DMS79 treated with DMSO at 0.1 percent for 48 hours (cell line): ENCODE measurements around the gene TMEM87A.
A peak's percentile ranks its signal among the peaks of the same experiment; 100 is the strongest.
"Not testable (repeated sequence)": the region's sequence is repeated elsewhere in the genome, so short reads cannot be mapped to it uniquely, and the experiment has no call there.

Experiments
- DNase-seq: peaks from one replicate; lab custom pipeline; 2025; lab: John Stamatoyannopoulos, UW

TMEM87A gene

GRCh38 chr15:42270551-42270950 is 2.7 kb downstream of the TMEM87A start:
- no peak for DNase-seq

GRCh38 chr15:42267286-42267685 is 5.9 kb downstream of the TMEM87A start:
- no peak for DNase-seq

- no peak for DNase-seq
Observed at GRCh38 chr15:42264795-42265194, 8.4 kb downstream of the TMEM87A start.

- no peak for DNase-seq
Observed at GRCh38 chr15:42253300-42253699, 19.9 kb downstream of the TMEM87A start.

GRCh38 chr15:42240823-42241222 is 32.4 kb downstream of the TMEM87A start:
- DNase-seq, result no peak

- peak; percentile 17 for DNase-seq
Observed at GRCh38 chr15:42239528-42240182, 33.6 kb downstream of the TMEM87A start.

GRCh38 chr15:42233107-42233506 is 40.1 kb downstream of the TMEM87A start:
- DNase-seq, result no peak

- no peak for DNase-seq
Observed at GRCh38 chr15:42232606-42233005, 40.6 kb downstream of the TMEM87A start.

GRCh38 chr15:42231088-42231487 is 42.1 kb downstream of the TMEM87A start:
- DNase-seq, result no peak

GRCh38 chr15:42228981-42229380 is 44.3 kb downstream of the TMEM87A start:
- DNase-seq, result not testable (repeated sequence)

- no peak for DNase-seq
Observed at GRCh38 chr15:42228036-42228435, 45.2 kb downstream of the TMEM87A start.

- DNase-seq, result no peak
Observed at GRCh38 chr15:42226648-42227047, 46.6 kb downstream of the TMEM87A start.

GRCh38 chr15:42220216-42220615 is 53.0 kb downstream of the TMEM87A start:
- DNase-seq, result no peak

GRCh38 chr15:42218953-42219592 is 54.2 kb downstream of the TMEM87A start:
- DNase-seq, result no peak

GRCh38 chr15:42217568-42217967 is 55.7 kb downstream of the TMEM87A start:
- DNase-seq, result no peak

- DNase-seq, result no peak
Observed at GRCh38 chr15:42215913-42216829, 57.1 kb downstream of the TMEM87A start.

GRCh38 chr15:42214600-42214999 is 58.6 kb downstream of the TMEM87A start:
- DNase-seq, result no peak

- no peak for DNase-seq
Observed at GRCh38 chr15:42213511-42213910, 59.7 kb downstream of the TMEM87A start.

- no peak for DNase-seq
Observed at GRCh38 chr15:42210696-42211095, 62.5 kb downstream of the TMEM87A start.

GRCh38 chr15:42207674-42208579 is 65.3 kb downstream of the TMEM87A start, which contains the start of gene VPS39:
Gene VPS39 (minus strand): TSS chr15:42208304. CDS start chr15:42208153, 151 bp downstream.
- DNase-seq, result peak; percentile 66

- peak; percentile 12 for DNase-seq
Observed at GRCh38 chr15:42206406-42206805, 66.8 kb downstream of the TMEM87A start.

- DNase-seq, result no peak
Observed at GRCh38 chr15:42203891-42204290, 69.3 kb downstream of the TMEM87A start.
